ENCODE results near the gene PIAS2.

DNA sequence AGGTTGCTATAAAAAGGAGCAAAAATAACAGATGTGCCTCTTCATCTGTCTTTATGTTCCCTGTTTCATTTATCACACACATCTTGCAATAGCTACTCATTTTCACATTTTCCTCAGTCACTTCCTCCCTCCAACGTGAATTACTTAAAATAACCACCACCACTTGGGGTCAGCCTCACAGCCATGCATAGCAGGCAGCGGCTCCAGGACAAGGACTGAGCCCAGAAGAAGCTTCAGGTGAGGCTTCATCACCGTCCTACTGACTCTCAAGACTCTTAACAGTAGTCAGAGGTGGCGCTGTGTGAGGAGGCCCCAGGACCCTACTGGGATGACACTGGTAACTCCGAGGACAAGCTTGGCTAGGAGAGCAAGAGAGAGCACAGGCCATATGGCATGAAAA lies 144.9 kb downstream of the PIAS2 start:
- TF ChIP-seq, protein P1, sequence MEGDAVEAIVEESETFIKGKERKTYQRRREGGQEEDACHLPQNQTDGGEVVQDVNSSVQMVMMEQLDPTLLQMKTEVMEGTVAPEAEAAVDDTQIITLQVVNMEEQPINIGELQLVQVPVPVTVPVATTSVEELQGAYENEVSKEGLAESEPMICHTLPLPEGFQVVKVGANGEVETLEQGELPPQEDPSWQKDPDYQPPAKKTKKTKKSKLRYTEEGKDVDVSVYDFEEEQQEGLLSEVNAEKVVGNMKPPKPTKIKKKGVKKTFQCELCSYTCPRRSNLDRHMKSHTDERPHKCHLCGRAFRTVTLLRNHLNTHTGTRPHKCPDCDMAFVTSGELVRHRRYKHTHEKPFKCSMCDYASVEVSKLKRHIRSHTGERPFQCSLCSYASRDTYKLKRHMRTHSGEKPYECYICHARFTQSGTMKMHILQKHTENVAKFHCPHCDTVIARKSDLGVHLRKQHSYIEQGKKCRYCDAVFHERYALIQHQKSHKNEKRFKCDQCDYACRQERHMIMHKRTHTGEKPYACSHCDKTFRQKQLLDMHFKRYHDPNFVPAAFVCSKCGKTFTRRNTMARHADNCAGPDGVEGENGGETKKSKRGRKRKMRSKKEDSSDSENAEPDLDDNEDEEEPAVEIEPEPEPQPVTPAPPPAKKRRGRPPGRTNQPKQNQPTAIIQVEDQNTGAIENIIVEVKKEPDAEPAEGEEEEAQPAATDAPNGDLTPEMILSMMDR (conservative IDR thresholded peaks at IDR 0.05 in 1 of 2, IDR thresholded peaks at IDR 0.05 in 1 of 2; ENCODE audit: extremely low read depth in 1 of 2, insufficient read depth in 1 of 2, low read depth in 1 of 2, low read length in 2 of 2): no peak
- TF ChIP-seq EZH2 (IDR thresholded peaks at IDR 0.05; ENCODE audit: borderline replicate concordance, low read length): no peak

Measured in mammary epithelial cell (primary cell).